Measurements from ENCODE around the gene SHISA7.
A peak's percentile ranks its signal among the peaks of the same experiment; 100 is the strongest.

SHISA7 gene

DNA sequence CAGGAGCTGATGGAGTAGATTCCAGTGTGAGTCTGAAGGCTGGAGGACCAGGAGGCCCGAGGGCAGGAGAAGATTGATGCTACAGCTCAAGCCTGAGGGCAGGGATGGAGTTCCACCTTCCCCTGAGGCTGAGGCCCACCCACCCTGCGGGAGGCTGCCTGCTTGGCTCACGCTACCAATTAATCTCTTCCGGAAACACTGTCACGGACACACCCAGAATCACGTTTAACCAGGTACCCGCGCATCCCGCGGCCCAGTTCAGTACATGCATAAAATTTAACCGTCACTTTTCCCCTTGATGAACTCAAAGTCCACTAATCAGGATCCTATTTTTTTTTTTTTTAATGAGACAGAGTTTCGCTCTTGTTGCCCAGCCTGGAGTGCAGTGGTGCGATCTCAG, 28.2 kb upstream of the SHISA7 start:
- no peak for DNase-seq (ENCODE audit: low read depth)
- TF ChIP-seq, protein P1, sequence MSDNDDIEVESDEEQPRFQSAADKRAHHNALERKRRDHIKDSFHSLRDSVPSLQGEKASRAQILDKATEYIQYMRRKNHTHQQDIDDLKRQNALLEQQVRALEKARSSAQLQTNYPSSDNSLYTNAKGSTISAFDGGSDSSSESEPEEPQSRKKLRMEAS (IDR thresholded peaks at IDR 0.05; ENCODE audit: low read depth, low read length): no peak
- TF ChIP-seq, protein P2, sequence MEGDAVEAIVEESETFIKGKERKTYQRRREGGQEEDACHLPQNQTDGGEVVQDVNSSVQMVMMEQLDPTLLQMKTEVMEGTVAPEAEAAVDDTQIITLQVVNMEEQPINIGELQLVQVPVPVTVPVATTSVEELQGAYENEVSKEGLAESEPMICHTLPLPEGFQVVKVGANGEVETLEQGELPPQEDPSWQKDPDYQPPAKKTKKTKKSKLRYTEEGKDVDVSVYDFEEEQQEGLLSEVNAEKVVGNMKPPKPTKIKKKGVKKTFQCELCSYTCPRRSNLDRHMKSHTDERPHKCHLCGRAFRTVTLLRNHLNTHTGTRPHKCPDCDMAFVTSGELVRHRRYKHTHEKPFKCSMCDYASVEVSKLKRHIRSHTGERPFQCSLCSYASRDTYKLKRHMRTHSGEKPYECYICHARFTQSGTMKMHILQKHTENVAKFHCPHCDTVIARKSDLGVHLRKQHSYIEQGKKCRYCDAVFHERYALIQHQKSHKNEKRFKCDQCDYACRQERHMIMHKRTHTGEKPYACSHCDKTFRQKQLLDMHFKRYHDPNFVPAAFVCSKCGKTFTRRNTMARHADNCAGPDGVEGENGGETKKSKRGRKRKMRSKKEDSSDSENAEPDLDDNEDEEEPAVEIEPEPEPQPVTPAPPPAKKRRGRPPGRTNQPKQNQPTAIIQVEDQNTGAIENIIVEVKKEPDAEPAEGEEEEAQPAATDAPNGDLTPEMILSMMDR (IDR thresholded peaks at IDR 0.05; ENCODE audit: low read depth, low read length): no peak
- TF ChIP-seq MYC (IDR thresholded peaks at IDR 0.05; ENCODE audit: low read depth, low read length): no peak
- no peak for TF ChIP-seq POLR2A (IDR thresholded peaks at IDR 0.05; ENCODE audit: extremely low read depth, insufficient read length)
- H3K4me3 ChIP-seq (ENCODE audit: low read depth, low read length): no peak overlapping the region

DNA sequence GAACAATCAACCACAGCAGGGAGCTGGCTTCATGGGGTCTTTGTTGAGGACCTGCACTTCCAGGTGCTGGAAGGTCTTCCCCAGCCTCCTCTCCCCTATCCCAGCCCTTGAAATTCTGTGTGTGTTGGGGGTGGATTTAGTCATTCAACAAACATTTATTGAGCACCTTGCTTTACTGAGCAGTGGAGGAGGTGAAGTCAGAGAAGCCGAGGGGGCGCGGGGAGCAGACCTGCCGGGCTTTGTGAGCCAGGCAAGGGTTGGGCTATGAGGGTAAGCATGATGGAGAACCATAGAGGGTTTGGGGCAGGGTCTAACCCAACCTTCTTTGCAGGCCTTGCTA, 24.9 kb upstream of the SHISA7 start:
- no peak overlapping the region for H3K4me3 ChIP-seq (ENCODE audit: low read depth, low read length)
- no peak for DNase-seq (ENCODE audit: low read depth)
- no peak for TF ChIP-seq MYC (IDR thresholded peaks at IDR 0.05; ENCODE audit: low read depth, low read length)
- TF ChIP-seq POLR2A (IDR thresholded peaks at IDR 0.05; ENCODE audit: extremely low read depth, insufficient read length): no peak
- TF ChIP-seq, protein P2 (IDR thresholded peaks at IDR 0.05; ENCODE audit: low read depth, low read length): no peak
- TF ChIP-seq, protein P1 (IDR thresholded peaks at IDR 0.05; ENCODE audit: low read depth, low read length): no peak

DNA sequence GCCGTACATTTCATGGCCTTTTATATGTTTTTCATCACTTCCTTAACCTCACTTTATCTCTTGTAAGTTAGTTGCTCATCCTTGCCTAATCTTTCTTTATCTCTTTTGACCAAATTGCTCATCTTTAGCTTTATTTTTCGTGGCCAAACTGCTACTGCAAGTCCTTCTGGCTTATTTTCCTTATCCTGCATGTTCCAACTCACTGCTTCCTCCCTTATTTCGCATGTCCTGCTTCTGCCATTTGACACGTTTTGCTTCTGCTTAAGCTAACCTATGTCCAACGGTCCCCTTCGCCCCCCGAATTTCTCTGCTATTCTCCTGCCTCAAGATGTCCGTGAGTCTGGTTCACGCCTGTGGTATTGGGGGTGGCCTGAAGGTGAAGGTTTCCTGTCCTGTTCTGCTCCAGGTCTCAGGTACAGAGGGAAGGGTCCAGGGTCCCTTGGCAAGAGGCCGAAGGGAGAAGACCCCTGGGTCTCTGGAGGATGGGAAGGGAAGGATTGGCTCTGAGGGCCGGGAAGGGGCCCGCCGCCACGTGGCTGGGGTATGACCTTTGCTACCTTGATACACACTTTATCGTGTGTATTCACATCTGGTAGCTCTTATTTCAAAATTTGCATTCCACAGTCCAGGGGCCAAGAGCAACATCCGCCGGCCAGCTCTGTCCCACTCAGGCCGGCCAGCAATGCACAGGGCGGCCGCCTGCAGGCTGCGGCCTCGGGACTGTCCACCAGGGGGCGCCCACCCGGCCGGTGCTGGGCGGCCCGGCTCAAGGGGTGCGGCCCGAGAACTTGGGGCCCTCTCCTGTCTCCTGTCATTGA, 24.3 kb upstream of the SHISA7 start:
- peak; percentile 45 for DNase-seq (ENCODE audit: low read depth)
- TF ChIP-seq POLR2A (IDR thresholded peaks at IDR 0.05; ENCODE audit: extremely low read depth, insufficient read length): no peak
- TF ChIP-seq, protein P2 (IDR thresholded peaks at IDR 0.05; ENCODE audit: low read depth, low read length): peak; percentile 74
- no peak overlapping the region for H3K4me3 ChIP-seq (ENCODE audit: low read depth, low read length)

DNA sequence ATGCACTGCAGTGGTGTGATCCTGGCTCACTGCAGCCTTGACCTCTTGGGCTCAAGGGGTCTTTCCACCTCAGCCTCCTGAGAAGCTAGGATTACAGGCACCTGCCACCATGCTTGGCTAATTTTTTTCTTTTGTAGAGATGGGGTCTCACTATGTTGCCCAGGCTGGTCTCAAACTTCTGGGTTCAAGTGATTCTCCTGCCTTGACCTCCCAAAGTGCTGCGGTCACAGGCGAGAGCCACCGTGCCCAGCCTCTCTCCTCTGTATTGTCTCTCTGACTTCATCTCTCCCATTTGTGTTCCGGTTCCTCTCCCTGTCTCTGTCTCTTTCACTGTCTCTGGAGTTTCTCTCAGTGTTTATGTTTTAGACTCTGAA, 23.1 kb upstream of the SHISA7 start:
- TF ChIP-seq, protein P2 (IDR thresholded peaks at IDR 0.05; ENCODE audit: low read depth, low read length): no peak
- TF ChIP-seq POLR2A (IDR thresholded peaks at IDR 0.05; ENCODE audit: extremely low read depth, insufficient read length): no peak
- no peak for TF ChIP-seq MYC (IDR thresholded peaks at IDR 0.05; ENCODE audit: low read depth, low read length)
- TF ChIP-seq, protein P1 (IDR thresholded peaks at IDR 0.05; ENCODE audit: low read depth, low read length): no peak
- DNase-seq (ENCODE audit: low read depth): no peak

DNA sequence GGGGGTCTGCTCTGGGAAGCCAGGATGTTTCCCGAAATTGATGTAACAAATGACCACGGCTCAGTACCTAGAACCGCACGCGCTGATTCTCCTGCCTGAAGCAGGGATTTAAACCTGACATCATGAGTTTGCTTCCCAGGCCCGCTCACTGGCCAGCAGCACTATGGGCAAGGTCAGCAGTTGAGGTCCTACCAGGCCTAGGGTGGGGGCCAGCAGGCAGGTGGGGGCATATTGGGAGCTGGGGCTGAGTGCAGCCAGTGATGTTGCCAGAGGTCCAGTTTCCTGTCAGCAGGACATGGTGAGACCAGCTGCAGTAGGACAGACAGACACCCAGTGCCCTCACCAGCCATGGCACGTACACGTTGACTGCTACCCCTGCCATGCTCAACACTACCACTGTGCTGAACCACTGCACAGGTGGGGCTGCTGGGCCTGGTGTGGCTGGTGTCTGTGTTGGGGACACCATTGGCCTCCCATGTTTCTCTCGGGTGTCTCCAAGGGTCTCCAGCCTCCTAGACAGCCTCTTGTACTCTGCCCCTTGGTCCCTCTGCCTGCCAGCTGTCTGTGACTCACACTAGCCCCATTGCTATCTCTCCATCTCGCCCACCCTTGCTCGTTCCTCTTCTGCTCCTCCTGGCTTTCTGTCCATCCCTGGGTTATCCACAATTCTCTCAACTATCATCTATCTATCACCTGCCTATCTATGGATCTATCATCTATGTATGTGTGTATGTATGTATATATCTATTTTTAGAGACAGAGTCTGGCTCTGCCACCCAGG, 22.6 kb upstream of the SHISA7 start:
- H3K4me3 ChIP-seq (ENCODE audit: low read depth, low read length): no peak overlapping the region
- TF ChIP-seq MYC (IDR thresholded peaks at IDR 0.05; ENCODE audit: low read depth, low read length): no peak
- TF ChIP-seq, protein P1 (IDR thresholded peaks at IDR 0.05; ENCODE audit: low read depth, low read length): no peak
- TF ChIP-seq, protein P2 (IDR thresholded peaks at IDR 0.05; ENCODE audit: low read depth, low read length): no peak
- no peak for TF ChIP-seq POLR2A (IDR thresholded peaks at IDR 0.05; ENCODE audit: extremely low read depth, insufficient read length)
- DNase-seq (ENCODE audit: low read depth): no peak

More for the DNA sequence above, 23.1 kb upstream of the SHISA7 start:
- no peak overlapping the region for H3K4me3 ChIP-seq (ENCODE audit: low read depth, low read length)
